Measurements from ENCODE around the gene MRPL43.

The MRPL43 gene

DNA sequence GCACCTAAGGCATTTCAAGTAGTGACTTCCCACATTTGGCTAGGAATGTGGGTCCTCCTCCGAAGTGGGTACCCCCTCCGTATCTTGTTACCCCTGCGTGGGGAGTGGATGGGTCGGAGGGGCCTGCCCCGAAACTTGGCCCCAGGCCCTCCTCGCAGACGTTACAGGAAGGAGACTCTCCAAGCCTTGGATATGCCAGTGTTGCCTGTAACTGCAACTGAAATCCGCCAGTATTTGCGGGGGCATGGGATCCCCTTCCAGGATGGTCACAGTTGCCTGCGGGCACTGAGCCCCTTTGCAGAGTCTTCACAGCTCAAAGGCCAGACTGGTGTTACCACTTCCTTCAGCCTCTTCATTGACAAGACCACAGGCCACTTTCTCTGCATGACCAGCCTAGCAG, 869 bp upstream of the MRPL43 start:
- peaks cover 19% of the 10 kb centered on the region for H3K36me3 ChIP-seq (replicated peaks; ENCODE audit: low read depth, low read length)
- peaks cover 57% of the 10 kb centered on the region for H3K79me2 ChIP-seq (ENCODE audit: low read length)
- no peak for TF ChIP-seq EZH2phosphoT487 (IDR thresholded peaks at IDR 0.05; ENCODE audit: low read depth)
- TF ChIP-seq, protein P1, sequence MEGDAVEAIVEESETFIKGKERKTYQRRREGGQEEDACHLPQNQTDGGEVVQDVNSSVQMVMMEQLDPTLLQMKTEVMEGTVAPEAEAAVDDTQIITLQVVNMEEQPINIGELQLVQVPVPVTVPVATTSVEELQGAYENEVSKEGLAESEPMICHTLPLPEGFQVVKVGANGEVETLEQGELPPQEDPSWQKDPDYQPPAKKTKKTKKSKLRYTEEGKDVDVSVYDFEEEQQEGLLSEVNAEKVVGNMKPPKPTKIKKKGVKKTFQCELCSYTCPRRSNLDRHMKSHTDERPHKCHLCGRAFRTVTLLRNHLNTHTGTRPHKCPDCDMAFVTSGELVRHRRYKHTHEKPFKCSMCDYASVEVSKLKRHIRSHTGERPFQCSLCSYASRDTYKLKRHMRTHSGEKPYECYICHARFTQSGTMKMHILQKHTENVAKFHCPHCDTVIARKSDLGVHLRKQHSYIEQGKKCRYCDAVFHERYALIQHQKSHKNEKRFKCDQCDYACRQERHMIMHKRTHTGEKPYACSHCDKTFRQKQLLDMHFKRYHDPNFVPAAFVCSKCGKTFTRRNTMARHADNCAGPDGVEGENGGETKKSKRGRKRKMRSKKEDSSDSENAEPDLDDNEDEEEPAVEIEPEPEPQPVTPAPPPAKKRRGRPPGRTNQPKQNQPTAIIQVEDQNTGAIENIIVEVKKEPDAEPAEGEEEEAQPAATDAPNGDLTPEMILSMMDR (IDR thresholded peaks at IDR 0.05; ENCODE audit: low read depth, low read length) = no peak
- H3K27me3 ChIP-seq (ENCODE audit: low read depth, low read length) = no peaks in the 10 kb centered on the region
- H2AFZ ChIP-seq (ENCODE audit: low read depth, low read length) = no peak overlapping the region
- peak overlapping the region; percentile 96 for H3K4me2 ChIP-seq (ENCODE audit: low read length)
- H3K27ac ChIP-seq (ENCODE audit: low read length) = no peak overlapping the region
- H3K9ac ChIP-seq (ENCODE audit: low read length) = peak overlapping the region; percentile 76
- H4K20me1 ChIP-seq (ENCODE audit: insufficient read depth, low read length) = no peaks in the 10 kb centered on the region
- no peaks in the 10 kb centered on the region for H3K9me3 ChIP-seq (ENCODE audit: insufficient read depth, low read length)
- H3K4me1 ChIP-seq (ENCODE audit: low read length) = peaks cover 18% of the 10 kb centered on the region
- H3K4me3 ChIP-seq (ENCODE audit: low read length) = peak overlapping the region; percentile 93

DNA sequence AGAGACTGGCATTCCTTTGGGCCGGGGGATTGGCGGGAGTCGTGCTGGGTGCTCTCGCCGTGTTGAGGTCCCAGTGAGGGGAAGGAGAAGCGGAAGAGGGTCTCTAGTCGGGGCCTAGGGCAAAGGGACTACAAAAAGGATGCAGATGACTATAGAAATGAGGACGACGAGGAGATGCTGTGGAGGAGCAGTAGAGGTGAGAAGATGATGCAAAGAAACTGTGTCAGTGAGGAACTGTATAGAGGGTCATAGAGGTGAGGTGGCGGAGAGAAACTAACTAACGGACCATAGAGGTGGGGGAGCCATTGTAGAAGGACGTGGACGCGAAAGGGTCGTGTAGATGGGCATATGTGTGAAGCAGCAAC, 370 bp upstream of the MRPL43 start:
- Histone ChIP-seq H3K27me3 (ENCODE audit: low read depth, low read length) (no peaks in the 10 kb centered on the region), H3K27ac (ENCODE audit: low read length) (no peak overlapping the region), H3K4me1 (ENCODE audit: low read length) (peaks cover 18% of the 10 kb centered on the region), H3K4me2 (ENCODE audit: low read length) (peak overlapping the region; percentile 96), H2AFZ (ENCODE audit: low read depth, low read length) (peak overlapping the region; percentile 88; the same call in 1 of the 2 replicates), H3K4me3 (ENCODE audit: low read length) (peak overlapping the region; percentile 93), H4K20me1 (ENCODE audit: insufficient read depth, low read length) (no peaks in the 10 kb centered on the region), H3K9me3 (ENCODE audit: insufficient read depth, low read length) (no peaks in the 10 kb centered on the region), H3K36me3 (replicated peaks; ENCODE audit: low read depth, low read length) (peaks cover 19% of the 10 kb centered on the region), H3K79me2 (ENCODE audit: low read length) (peaks cover 57% of the 10 kb centered on the region), H3K9ac (ENCODE audit: low read length) (peak overlapping the region; percentile 76)
- TF ChIP-seq EZH2phosphoT487 (IDR thresholded peaks at IDR 0.05; ENCODE audit: low read depth) = no peak
- TF ChIP-seq, protein P1 (IDR thresholded peaks at IDR 0.05; ENCODE audit: low read depth, low read length) = no peak

DNA sequence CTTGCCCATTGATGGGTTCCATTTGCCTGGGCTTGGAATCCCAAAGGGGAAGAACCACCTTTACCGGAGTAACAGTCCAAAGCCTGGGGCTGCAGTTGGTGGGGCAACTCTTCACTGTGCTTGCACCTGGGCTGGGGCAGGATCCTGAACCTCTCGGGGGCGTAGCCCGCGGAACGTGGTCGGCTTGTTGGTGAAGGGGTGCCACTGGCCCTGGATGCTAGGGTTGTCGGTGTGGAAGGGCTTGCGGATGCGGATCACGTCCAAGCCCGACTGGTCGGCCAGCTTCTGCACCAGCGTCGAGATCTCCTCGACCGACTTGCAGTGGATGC, 710 bp downstream of the MRPL43 start:
- H3K9ac ChIP-seq (ENCODE audit: low read length) = peak overlapping the region; percentile 76
- peaks cover 19% of the 10 kb centered on the region for H3K36me3 ChIP-seq (replicated peaks; ENCODE audit: low read depth, low read length)
- no peaks in the 10 kb centered on the region for H3K9me3 ChIP-seq (ENCODE audit: insufficient read depth, low read length)
- peaks cover 57% of the 10 kb centered on the region for H3K79me2 ChIP-seq (ENCODE audit: low read length)
- peak overlapping the region; percentile 93 for H3K4me3 ChIP-seq (ENCODE audit: low read length)
- no peaks in the 10 kb centered on the region for H3K27me3 ChIP-seq (ENCODE audit: low read depth, low read length)
- no peak overlapping the region for H2AFZ ChIP-seq (ENCODE audit: low read depth, low read length)
- no peak overlapping the region for H3K27ac ChIP-seq (ENCODE audit: low read length)
- TF ChIP-seq, protein P1 (IDR thresholded peaks at IDR 0.05; ENCODE audit: low read depth, low read length) = no peak
- TF ChIP-seq EZH2phosphoT487 (IDR thresholded peaks at IDR 0.05; ENCODE audit: low read depth) = no peak
- peak overlapping the region; percentile 96 for H3K4me2 ChIP-seq (ENCODE audit: low read length)
- H4K20me1 ChIP-seq (ENCODE audit: insufficient read depth, low read length) = no peaks in the 10 kb centered on the region
- peaks cover 18% of the 10 kb centered on the region for H3K4me1 ChIP-seq (ENCODE audit: low read length)

DNA sequence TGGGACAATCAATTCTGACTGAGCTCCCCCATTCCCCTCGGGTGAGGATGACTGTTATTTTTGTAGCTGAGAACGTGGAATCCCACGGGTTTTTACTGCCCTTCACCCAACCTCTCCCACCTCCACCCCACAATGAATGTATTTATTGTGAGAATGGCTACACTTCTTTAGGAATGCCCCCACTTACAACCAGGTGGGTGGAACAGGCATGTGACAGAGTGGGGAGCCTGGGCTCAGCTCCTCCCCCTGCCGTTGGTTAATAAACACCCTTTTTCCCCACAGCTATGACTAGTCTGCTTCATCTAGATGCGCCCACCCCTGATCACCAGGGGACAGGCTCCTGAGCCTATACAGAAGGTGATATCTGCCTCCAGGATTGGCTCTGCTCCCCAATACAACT, 2.0 kb downstream of the MRPL43 start:
- H3K9ac ChIP-seq (ENCODE audit: low read length) = no peak overlapping the region
- no peak overlapping the region for H3K27ac ChIP-seq (ENCODE audit: low read length)
- H2AFZ ChIP-seq (ENCODE audit: low read depth, low read length) = no peak overlapping the region
- no peak overlapping the region for H3K4me2 ChIP-seq (ENCODE audit: low read length)
- H3K36me3 ChIP-seq (replicated peaks; ENCODE audit: low read depth, low read length) = peaks cover 9% of the 10 kb centered on the region
- H3K9me3 ChIP-seq (ENCODE audit: insufficient read depth, low read length) = no peaks in the 10 kb centered on the region
- H4K20me1 ChIP-seq (ENCODE audit: insufficient read depth, low read length) = no peaks in the 10 kb centered on the region
- TF ChIP-seq, protein P1 (IDR thresholded peaks at IDR 0.05; ENCODE audit: low read depth, low read length) = no peak
- no peak for TF ChIP-seq EZH2phosphoT487 (IDR thresholded peaks at IDR 0.05; ENCODE audit: low read depth)
- peaks cover 18% of the 10 kb centered on the region for H3K4me1 ChIP-seq (ENCODE audit: low read length)
- H3K27me3 ChIP-seq (ENCODE audit: low read depth, low read length) = no peaks in the 10 kb centered on the region
- H3K4me3 ChIP-seq (ENCODE audit: low read length) = no peak overlapping the region
- H3K79me2 ChIP-seq (ENCODE audit: low read length) = peaks cover 45% of the 10 kb centered on the region
